Large intestine (tissue), 3 donors: ENCODE data around the gene AFAP1L2. TPM values are rescaled to one million over a fixed set of nuclear protein-coding genes. Genes with fewer than 3 reads are reported as not detected.
"Not testable (repeated sequence)": the region's sequence is repeated elsewhere in the genome, so short reads cannot be mapped to it uniquely, and the experiment has no call there.

Experiments
- DNase-seq, 2 donors: peaks; one replicate each; pipeline versions ENCODE4 v3.0.0 to v3.0.0-alpha.2; 2013
- H3K27ac ChIP-seq: one replicate; pipeline ENCODE4 v1.5.1; 2013; ENCODE audit warnings: low read length
- H3K27me3 ChIP-seq: 2 replicates; pipeline ENCODE4 v1.6.1; 2013; ENCODE audit warnings: low read length; ENCODE audit not compliant: control insufficient read depth, insufficient read depth
- H3K36me3 ChIP-seq: 2 replicates; pipeline ENCODE4 v1.6.1; 2013; ENCODE audit warnings: low read length; ENCODE audit not compliant: control insufficient read depth, insufficient read depth
- H3K4me1 ChIP-seq: one replicate; pipeline ENCODE4 v1.6.1; 2013; ENCODE audit warnings: low read length; ENCODE audit not compliant: control insufficient read depth, insufficient read depth
- H3K4me3 ChIP-seq: one replicate; pipeline ENCODE4 v1.5.1; 2013; ENCODE audit warnings: low read length
- H3K9me3 ChIP-seq: one replicate; pipeline ENCODE4 v1.6.1; 2013; ENCODE audit warnings: mild to moderate bottlenecking, low read depth, low read length, moderate library complexity; ENCODE audit not compliant: control insufficient read depth
- whole genome bisulfite sequencing: methylation state at CpG from one replicate; pipeline ENCODE4 v1.1.5; 2013; ENCODE audit warnings: low lambda C conversion rate; ENCODE audit not compliant: insufficient coverage; 5-methylcytosine and 5-hydroxymethylcytosine counted together
- polyA plus RNA-seq: library from polyadenylated mRNA; unstranded; fragments of 120-200 nt; gene quantifications from one replicate; pipeline ENCODE4 v1.2.1, GENCODE V29; 2013

Gene AFAP1L2
- polyA plus RNA-seq, 1 donor, result 12.0 TPM

DNA sequence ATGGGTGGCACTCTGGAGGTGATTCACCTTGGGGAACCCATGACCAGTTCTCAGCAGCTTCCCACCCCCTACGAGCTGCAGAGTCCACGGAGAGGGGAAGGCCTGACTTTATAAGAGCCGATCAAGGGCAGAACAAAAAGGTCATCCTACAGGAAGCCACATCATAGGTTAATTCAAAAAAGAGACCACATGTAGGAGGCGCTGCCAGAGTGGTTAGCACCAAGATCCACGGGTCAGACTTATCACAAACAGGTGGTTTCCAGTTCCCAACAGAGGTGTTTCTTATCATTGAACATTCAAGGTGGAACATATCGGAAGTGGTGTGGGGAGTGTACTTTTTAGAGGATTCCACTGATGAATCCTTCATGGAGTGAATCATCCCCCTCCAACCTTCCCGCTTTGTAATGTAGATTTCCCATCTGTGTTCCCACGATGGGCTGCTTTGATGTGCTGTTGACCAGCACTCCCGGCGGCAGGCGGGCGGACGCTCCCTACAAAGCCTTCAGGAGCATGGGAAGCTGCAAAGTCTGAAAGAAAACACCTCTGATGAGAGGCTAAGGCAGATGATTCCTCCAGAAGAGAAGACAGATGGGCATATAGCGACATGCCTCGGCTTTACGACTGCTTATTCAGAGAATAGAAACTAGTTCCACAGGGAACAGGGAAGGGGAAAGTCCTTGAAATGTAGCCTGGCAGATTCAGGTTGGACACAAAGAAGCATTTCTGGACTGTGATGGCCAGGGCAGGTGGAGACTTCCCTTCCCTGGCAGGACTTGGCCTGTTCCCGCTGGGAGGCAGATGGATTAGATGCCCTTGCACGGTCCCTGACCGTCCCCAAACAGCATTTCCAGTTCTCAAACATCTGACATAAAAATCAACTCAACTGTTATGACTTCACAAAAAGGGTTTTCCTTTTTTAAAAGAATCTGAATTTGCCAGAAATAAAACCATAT lies 66.5 kb downstream of the AFAP1L2 start:
- H3K4me3 ChIP-seq, result no peak overlapping the region
- WGBS, result 100% methylated on average over 1 of the region's 19 CpGs
- peaks cover 3% of the 10 kb centered on the region for H3K36me3 ChIP-seq

DNA sequence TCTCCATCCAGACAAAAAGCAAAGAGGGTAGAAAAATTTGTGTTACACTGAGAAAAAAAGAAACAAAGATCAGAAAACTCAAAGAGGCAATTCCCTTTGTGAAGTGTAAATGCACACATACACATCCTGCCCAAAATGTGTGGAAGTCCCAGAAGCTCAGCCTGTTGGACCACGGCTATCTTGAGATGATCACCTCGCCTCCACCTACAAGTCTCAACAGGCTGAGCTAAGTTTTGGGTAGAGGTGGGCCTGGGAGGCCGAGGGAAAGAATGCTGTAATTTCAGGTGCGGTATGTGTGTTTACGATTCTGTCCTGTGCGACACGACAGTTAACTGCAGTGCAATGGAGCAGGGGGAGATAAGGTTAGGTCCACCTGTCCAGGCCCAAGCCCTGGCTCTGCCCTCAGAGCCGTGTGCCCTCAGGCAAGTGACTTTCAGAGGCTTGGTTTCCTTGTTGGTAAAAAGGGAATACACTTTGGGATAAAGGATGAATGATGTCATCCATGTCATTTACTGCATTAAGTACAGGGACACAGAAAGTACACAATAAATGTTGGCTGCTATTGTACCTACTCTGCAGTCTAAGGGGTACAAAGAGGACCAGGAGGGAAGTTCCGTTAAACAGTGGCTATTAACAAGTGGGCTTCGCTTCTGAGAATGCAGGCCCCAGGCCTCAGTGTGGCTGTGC lies 67.3 kb downstream of the AFAP1L2 start:
- Histone ChIP-seq H3K36me3 (peaks cover 3% of the 10 kb centered on the region), H3K9me3 (no peaks in the 10 kb centered on the region), H3K27me3 (no peaks in the 10 kb centered on the region), H3K27ac (no peak overlapping the region), H3K4me1 (no peaks in the 10 kb centered on the region), H3K4me3 (no peak overlapping the region)
- no CpG with 5 or more reads among the region's 10 CpGs for WGBS
- DNase-seq, result no peak

More for the DNA sequence above, 66.5 kb downstream of the AFAP1L2 start:
- no peak for DNase-seq
- Histone ChIP-seq H3K27ac (no peak overlapping the region), H3K4me1 (no peaks in the 10 kb centered on the region), H3K9me3 (no peaks in the 10 kb centered on the region), H3K27me3 (no peaks in the 10 kb centered on the region)

DNA sequence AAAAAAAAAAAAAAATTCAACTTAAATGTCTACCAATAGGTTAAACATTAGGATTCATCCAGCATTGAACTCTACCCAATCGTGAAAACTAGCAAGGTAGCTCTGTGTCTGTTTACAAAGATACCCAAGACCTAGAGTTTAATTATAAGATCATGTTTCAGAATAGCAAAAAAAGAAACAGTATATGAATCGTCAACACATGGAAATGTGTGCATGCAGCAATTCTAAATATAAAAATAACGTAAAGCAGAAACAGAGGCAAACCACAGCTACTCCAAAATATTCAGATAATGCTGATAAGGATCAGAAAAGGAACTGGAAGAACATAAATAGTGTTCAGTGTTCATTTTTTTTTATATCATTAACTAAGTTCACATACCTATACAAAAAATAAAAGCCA lies 68.7 kb downstream of the AFAP1L2 start:
- WGBS, result 100% methylated on average over 1 of the region's 3 CpGs
- no peak for DNase-seq
- H3K4me1 ChIP-seq, result no peaks in the 10 kb centered on the region
- no peak overlapping the region for H3K4me3 ChIP-seq
- H3K27ac ChIP-seq, result no peak overlapping the region
- peaks cover 3% of the 10 kb centered on the region for H3K36me3 ChIP-seq
- H3K27me3 ChIP-seq, result no peaks in the 10 kb centered on the region
- no peaks in the 10 kb centered on the region for H3K9me3 ChIP-seq

DNA sequence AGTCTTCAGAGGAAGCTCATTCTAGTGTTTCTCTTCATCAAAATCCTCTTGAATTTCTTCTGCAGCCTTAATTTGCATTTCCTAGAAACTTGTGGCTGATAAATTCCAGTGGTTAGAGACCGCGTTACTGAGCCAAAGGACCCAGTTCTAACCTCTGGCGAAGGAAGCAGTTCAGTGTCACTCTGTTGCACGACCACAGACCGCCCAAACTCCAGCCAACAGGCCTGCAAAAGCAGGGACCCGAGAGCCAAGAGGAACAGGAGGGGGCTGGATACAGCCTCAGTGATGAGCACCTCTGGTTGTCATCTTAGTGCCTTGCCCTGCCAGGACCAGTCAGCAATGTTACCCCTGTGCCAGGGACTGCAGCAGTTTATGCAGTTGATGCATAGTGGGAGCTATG lies 70.0 kb downstream of the AFAP1L2 start:
- Histone ChIP-seq H3K27ac (no peak overlapping the region), H3K4me3 (no peak overlapping the region), H3K27me3 (no peaks in the 10 kb centered on the region), H3K36me3 (peaks cover 3% of the 10 kb centered on the region), H3K4me1 (no peaks in the 10 kb centered on the region), H3K9me3 (no peaks in the 10 kb centered on the region)
- no peak for DNase-seq
- WGBS, result no CpG with 5 or more reads among the region's 6 CpGs

- not testable (repeated sequence) for H3K36me3 ChIP-seq, H3K4me1 ChIP-seq, H3K9me3 ChIP-seq, DNase-seq, H3K27ac ChIP-seq, H3K4me3 ChIP-seq, H3K27me3 ChIP-seq
- WGBS, result 87% methylated on average over 3 of the region's 5 CpGs
These were observed 70.9 kb downstream of the AFAP1L2 start for GRCh38 chr10:114333441-114333840.

- no peaks in the 10 kb centered on the region for H3K9me3 ChIP-seq
- H3K27me3 ChIP-seq, result no peaks in the 10 kb centered on the region
- H3K4me1 ChIP-seq, result no peaks in the 10 kb centered on the region
- no CpG with 5 or more reads among the region's 14 CpGs for WGBS
- no peak overlapping the region for H3K27ac ChIP-seq
- H3K4me3 ChIP-seq, result no peak overlapping the region
- DNase-seq, result peak in 1 of 2 donors; percentile 17
- H3K36me3 ChIP-seq, result no peaks in the 10 kb centered on the region
These were observed 71.8 kb downstream of the AFAP1L2 start for GRCh38 chr10:114332301-114333192.

- no peak overlapping the region for H3K27ac ChIP-seq
These were observed 74.5 kb downstream of the AFAP1L2 start for GRCh38 chr10:114329634-114330365.

GRCh38 chr10:114328874-114329273 lies 75.4 kb downstream of the AFAP1L2 start:
- H3K9me3 ChIP-seq, result no peaks in the 10 kb centered on the region

More at GRCh38 chr10:114329634-114330365, 74.5 kb downstream of the AFAP1L2 start:
- Histone ChIP-seq H3K4me1 (no peaks in the 10 kb centered on the region), H3K9me3 (no peaks in the 10 kb centered on the region), H3K27me3 (no peaks in the 10 kb centered on the region), H3K4me3 (no peak overlapping the region), H3K36me3 (no peaks in the 10 kb centered on the region)
- no peak for DNase-seq
- WGBS, result no CpG with 5 or more reads among the region's 10 CpGs

GRCh38 chr10:114328441-114328812 lies 75.9 kb downstream of the AFAP1L2 start:
- DNase-seq, result no peak
- Histone ChIP-seq H3K27ac (no peak overlapping the region), H3K27me3 (no peaks in the 10 kb centered on the region), H3K4me3 (no peak overlapping the region), H3K9me3 (no peaks in the 10 kb centered on the region), H3K4me1 (no peaks in the 10 kb centered on the region), H3K36me3 (no peaks in the 10 kb centered on the region)
- WGBS, result no CpG with 5 or more reads among the region's 6 CpGs

More at GRCh38 chr10:114328874-114329273, 75.4 kb downstream of the AFAP1L2 start:
- Histone ChIP-seq H3K27me3 (no peaks in the 10 kb centered on the region), H3K4me3 (no peak overlapping the region), H3K27ac (no peak overlapping the region), H3K4me1 (no peaks in the 10 kb centered on the region), H3K36me3 (no peaks in the 10 kb centered on the region)
- no peak for DNase-seq
- WGBS, result no CpG with 5 or more reads among the region's 6 CpGs
